K562 (cell line): ENCODE data around the gene HBQ1. TPM values are rescaled to one million over a fixed set of nuclear protein-coding genes. Genes with fewer than 3 reads are reported as not detected.

Source experiments
- ATAC-seq: fragments of 200-7000 bp; cut with Tn5 transposase; 3 replicates; pipeline ENCODE4 v1.9.1; 2020; ENCODE audit warnings: moderate library complexity
- BruUV-seq: library from RNA; stranded (reverse); fragments of 400-500 nt; replicated peaks from 2 replicates; lab custom pipeline; 2021; lab: Mats Ljungman, UMichigan
- CTCF ChIA-PET: fragments of 300-600 bp; formaldehyde crosslinking; extraction: SDS; loops from one replicate; lab custom pipeline; 2021; ENCODE audit warnings: low intra/inter-chr PET ratio; lab: Yijun Ruan, JAX
- POLR2A ChIA-PET: fragments of 300-600, 350-650 bp; sonication (Branson Sonifier 250); formaldehyde crosslinking; extraction: SDS; loops from one replicate; lab custom pipeline; 2021; ENCODE audit warnings: antibody characterized with exemption, inconsistent platforms; lab: Yijun Ruan, JAX
- DNase-seq, 4 experiments: peaks; one replicate each; pipeline versions ENCODE4 v3.0.0 to v3.0.0-alpha.2; 2011 to 2018; ENCODE audit warnings: low spot score in 3 of 4, mixed read lengths in 3 of 4; ENCODE audit errors: extremely low read depth in 1 of 4
- FAIRE-seq: peaks from 2 replicates; lab custom pipeline; 2011; peaks lifted over from hg19 to GRCh38; lab: Jason Lieb, UNC
- H2AFZ ChIP-seq: 2 replicates; pipeline ENCODE4 v1.6.0; 2011; ENCODE audit warnings: low read depth, low read length, control low read depth, inconsistent platforms
- H3K27ac ChIP-seq: fragments of 200-600 bp; 3 replicates; pipeline ENCODE4 v1.8.0; 2011; ENCODE audit warnings: low read depth, mild to moderate bottlenecking, control low read depth, inconsistent platforms, low read length, moderate library complexity, mixed read lengths; ENCODE audit errors: extremely low read depth
- H3K27me3 ChIP-seq, 2 experiments: fragments of 300-600 bp in 1 of 2; 2 replicates in 1 of 2; 3 replicates in 1 of 2; pipeline versions ENCODE4 v1.6.0 to v1.8.0; 2011; ENCODE audit warnings: inconsistent platforms in 2 of 2, low read length in 2 of 2, mild to moderate bottlenecking in 1 of 2, mixed read lengths in 1 of 2, moderate library complexity in 1 of 2; ENCODE audit not compliant: control insufficient read depth in 2 of 2, insufficient read depth in 2 of 2
- H3K36me3 ChIP-seq: fragments of 300-600 bp; 3 replicates; pipeline ENCODE4 v1.8.0; 2011; ENCODE audit warnings: mild to moderate bottlenecking, low read length, inconsistent platforms; ENCODE audit not compliant: control insufficient read depth, insufficient read depth
- H3K4me1 ChIP-seq, 2 experiments: fragments of 200-600 bp in 1 of 2; replicated peaks in 1 of 2; 2 replicates in 1 of 2; 3 replicates in 1 of 2; pipeline versions ENCODE4 v1.5.1 to v1.8.0; 2011; ENCODE audit warnings: inconsistent platforms in 2 of 2, low read length in 2 of 2, mild to moderate bottlenecking in 1 of 2, mixed read lengths in 1 of 2, moderate library complexity in 1 of 2; ENCODE audit not compliant: control insufficient read depth in 2 of 2, insufficient read depth in 2 of 2
- H3K4me2 ChIP-seq: 2 replicates; pipeline ENCODE4 v1.6.1; 2011; ENCODE audit warnings: low read length, control low read depth, inconsistent platforms, mixed read lengths; ENCODE audit not compliant: insufficient read depth
- H3K4me3 ChIP-seq: fragments of 200-600 bp; sonication (generic), shearing (Covaris generic); 2 replicates; pipeline ENCODE4 v1.5.1; 2016; ENCODE audit warnings: control low read depth, inconsistent platforms
- H3K79me2 ChIP-seq: fragments of 200-600 bp; 3 replicates; pipeline ENCODE4 v1.8.0; 2011; ENCODE audit warnings: low read length, inconsistent platforms; ENCODE audit not compliant: control insufficient read depth, insufficient read depth
- H3K9ac ChIP-seq, 2 experiments: 2 replicates each; pipeline versions ENCODE4 v1.6.0 to v1.6.1; 2011; ENCODE audit warnings: low read depth in 2 of 2, low read length in 2 of 2, control low read depth in 1 of 2, inconsistent platforms in 1 of 2, mild to moderate bottlenecking in 1 of 2, mixed read lengths in 1 of 2; ENCODE audit not compliant: insufficient read depth in 1 of 2
- H3K9me1 ChIP-seq: one replicate; pipeline ENCODE4 v1.6.0; 2011; ENCODE audit warnings: inconsistent platforms, mild to moderate bottlenecking, low read length, moderate library complexity; ENCODE audit not compliant: control insufficient read depth, insufficient read depth
- H3K9me3 ChIP-seq: replicated peaks from 2 replicates; pipeline ENCODE4 v1.5.1; 2011; ENCODE audit warnings: low read depth, low read length, inconsistent platforms; ENCODE audit not compliant: control insufficient read depth, insufficient read depth
- H4K20me1 ChIP-seq: replicated peaks from 2 replicates; pipeline ENCODE4 v1.6.1; 2011; ENCODE audit warnings: low read length, inconsistent platforms, mixed read lengths; ENCODE audit not compliant: control insufficient read depth, insufficient read depth
- BCL6 ChIP-seq: fragments of 250-450 bp; sonication (Bioruptor Pico); IDR thresholded peaks from 2 replicates; pipeline ENCODE4 v1.4.0; 2020
- CBFA2T2 ChIP-seq: fragments of 450-650 bp; conservative IDR thresholded peaks from 2 replicates; pipeline ENCODE4 v1.6.1; 2017; ENCODE audit warnings: mild to moderate bottlenecking
- E2F1 ChIP-seq: sonication (generic); formaldehyde crosslinking; IDR thresholded peaks from 2 replicates; pipeline ENCODE4 v1.8.1; 2023; ENCODE audit warnings: mild to moderate bottlenecking, missing genetic modification reagents, moderate library complexity
- E2F5 ChIP-seq: sonication (generic); formaldehyde crosslinking; IDR thresholded peaks from 2 replicates; pipeline ENCODE4 v1.8.0; 2022; ENCODE audit warnings: mild to moderate bottlenecking, missing genetic modification reagents
- ESRRB ChIP-seq: fragments of 250-450 bp; sonication (Bioruptor Pico); IDR thresholded peaks from 2 replicates; pipeline ENCODE4 v1.5.0; 2020; ENCODE audit warnings: mild to moderate bottlenecking, moderate library complexity, borderline replicate concordance
- EWSR1 ChIP-seq: fragments of 450-650 bp; IDR thresholded peaks from 2 replicates; pipeline ENCODE4 v1.6.1; 2018; ENCODE audit warnings: borderline replicate concordance, mild to moderate bottlenecking, low read depth, moderate library complexity; ENCODE audit not compliant: partially characterized antibody
- FOXA3 ChIP-seq, 2 experiments: fragments of 450-650 bp in 1 of 2; sonication (generic) in 1 of 2; formaldehyde crosslinking; IDR thresholded peaks in 1 of 2; conservative IDR thresholded peaks in 1 of 2; 2 replicates each; pipeline versions ENCODE4 v1.4.0 to v1.8.0; 2020 to 2022; ENCODE audit warnings: mild to moderate bottlenecking in 2 of 2, missing genetic modification reagents in 1 of 2
- HMG20A ChIP-seq: fragments of 450-650 bp; formaldehyde crosslinking; conservative IDR thresholded peaks from 2 replicates; pipeline ENCODE4 v1.4.0; 2020; ENCODE audit warnings: mild to moderate bottlenecking, mixed read lengths
- MAZ ChIP-seq, 2 experiments: fragments of 450-650 bp in 1 of 2; sonication (generic) in 1 of 2; formaldehyde crosslinking; IDR thresholded peaks in 1 of 2; conservative IDR thresholded peaks in 1 of 2; 2 replicates each; pipeline versions ENCODE4 v1.4.0 to v1.5.0; 2020; ENCODE audit warnings: mild to moderate bottlenecking in 1 of 2, missing genetic modification reagents in 1 of 2
- NELFE ChIP-seq: IDR thresholded peaks from 2 replicates; pipeline ENCODE4 v1.6.1; 2011; ENCODE audit warnings: mild to moderate bottlenecking; ENCODE audit not compliant: insufficient read depth, insufficient read length
- TEAD2 ChIP-seq: fragments of 450-650 bp; IDR thresholded peaks from 2 replicates; pipeline ENCODE4 v1.6.1; 2016; ENCODE audit warnings: missing genetic modification characterization, control low read depth, missing compliant biosample characterization
- TSC22D4 ChIP-seq: fragments of 450-650 bp; IDR thresholded peaks from 2 replicates; pipeline ENCODE4 v1.6.1; 2016; ENCODE audit warnings: missing genetic modification characterization, missing biosample characterization, control low read depth
- XRCC3 ChIP-seq: fragments of 450-650 bp; IDR thresholded peaks from 2 replicates; pipeline ENCODE4 v1.6.1; 2017; ENCODE audit warnings: mild to moderate bottlenecking, moderate library complexity
- XRCC4 ChIP-seq: IDR thresholded peaks from one replicate; pipeline ENCODE4 v1.6.1; 2011; ENCODE audit not compliant: insufficient read depth, insufficient read length; ENCODE audit errors: extremely low read depth
- ZBTB17 ChIP-seq: fragments of 450-650 bp; formaldehyde crosslinking; IDR thresholded peaks from 2 replicates; pipeline ENCODE4 v1.4.0; 2020; ENCODE audit warnings: mild to moderate bottlenecking
- ZBTB7A ChIP-seq: IDR thresholded peaks from 2 replicates; pipeline ENCODE4 v1.6.1; 2011; ENCODE audit warnings: low read depth, mild to moderate bottlenecking, low read length, moderate library complexity, borderline replicate concordance; ENCODE audit not compliant: control insufficient read depth
- ZFP91 ChIP-seq: sonication (generic); formaldehyde crosslinking; IDR thresholded peaks from 2 replicates; pipeline ENCODE4 v1.8.0; 2022; ENCODE audit warnings: mild to moderate bottlenecking, missing genetic modification reagents
- WGBS: fragments of 100-300 bp; shearing (Covaris generic); methylation state at CpG from one replicate; pipeline ENCODE4 v1.1.6; 2016; ENCODE audit warnings: low coverage, mixed read lengths; ENCODE audit not compliant: insufficient coverage; ENCODE audit errors: missing lambda C conversion rate; 5-methylcytosine and 5-hydroxymethylcytosine counted together
- in situ Hi-C: fragments of 300-500 bp; cut with MboI; formaldehyde crosslinking; loops from 4 replicates; pipeline ENCODE4 v1.15.0; 2018; ENCODE audit warnings: inconsistent platforms, mixed read lengths
- intact Hi-C: fragments of 100-400 bp; cut with micrococcal nuclease; formaldehyde crosslinking; loops from 2 replicates; pipeline ENCODE4 v1.14.2; 2022
- polyA plus RNA-seq, 8 experiments: library from polyadenylated mRNA; depleted of rRNA in 4 of 8; stranded (reverse) in 5 of 8; unstranded in 3 of 8; fragments of >200 nt; fragmentation: Nextera tagmentation in 2 of 8; fragmentation: Illumina TruSeq in 1 of 8; extraction: Ambion mirVana in 2 of 8; extraction: Trizol in 1 of 8; gene quantifications; 2 replicates each; pipeline versions ENCODE4 v1.2.1 to v1.2.3, GENCODE V29; 2011 to 2014; ENCODE audit warnings: inconsistent platforms in 1 of 8, missing spikeins in 1 of 8
- total RNA-seq, 7 experiments: library from RNA; depleted of rRNA in 6 of 7; stranded (reverse); fragments of >200 nt in 6 of 7; fragmentation: Illumina TruSeq in 2 of 7; extraction: Trizol in 2 of 7; gene quantifications; 2 replicates each; pipeline versions ENCODE4 v1.2.1 to v1.2.3, GENCODE V29; 2011 to 2021; ENCODE audit warnings: low replicate concordance in 1 of 7

Gene HBQ1
- total and polyA plus RNA-seq, 9 of the 15 experiments (the other 6 are each of a cell fraction or from before 2014, with no cell fraction given) = 2.3 to 190 (median 19.8) TPM

GRCh38 chr16:144797-145252 lies 35.4 kb upstream of the HBQ1 start (continued):
- TF ChIP-seq HMG20A (CRISPR knock-in tag) (no peak), ZFP91 (CRISPR knock-in tag) (peak; percentile 45; the same call in 1 of the 2 replicates), CBFA2T2 (peak; percentile 74)

DNA sequence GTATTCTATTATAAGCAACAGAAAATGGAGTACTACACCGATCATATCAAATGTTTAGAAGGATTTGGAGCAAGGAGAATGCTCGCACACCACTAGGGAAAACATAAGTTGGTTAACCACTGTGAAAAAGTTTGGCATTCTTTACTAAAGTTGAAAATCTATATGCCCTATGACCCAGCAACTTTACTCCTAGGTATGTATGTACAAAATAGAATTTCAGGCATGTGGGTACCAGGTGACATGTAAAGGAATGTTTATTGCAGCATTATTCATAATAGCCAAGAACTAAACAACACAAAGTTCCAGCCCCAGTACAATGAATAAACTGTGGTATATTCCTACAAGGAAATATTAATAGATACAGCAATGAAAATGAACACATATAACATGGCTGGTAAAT lies 33.6 kb upstream of the HBQ1 start:
- peaks cover 49 to 52% of the 10 kb centered on the region in 2 experiments for H3K4me1 ChIP-seq
- DNase-seq (no peak), ATAC-seq (no peak), FAIRE-seq (no peak)
- no peak overlapping the region for H3K27ac ChIP-seq
- WGBS = 86% methylated on average over 2 of the region's 2 CpGs
- H3K9me3 ChIP-seq = no peaks in the 10 kb centered on the region
- H4K20me1 ChIP-seq = no peaks in the 10 kb centered on the region
- H3K27me3 ChIP-seq = no peaks in the 10 kb centered on the region
- no peaks in the 10 kb centered on the region for H3K9me1 ChIP-seq
- H3K4me2 ChIP-seq = no peak overlapping the region
- CTCF ChIA-PET = no interaction called here
- in situ Hi-C loops (no loop called here), intact Hi-C loops (no loop called here)
- no peaks in the 10 kb centered on the region for H3K79me2 ChIP-seq
- BruUV-seq = no TSS peak
- no peak overlapping the region for H3K9ac ChIP-seq
- TF ChIP-seq TEAD2 (tag) (no peak), MAZ (CRISPR knock-in tag; conservative IDR thresholded peaks at IDR 0.05 in 1 of 2, IDR thresholded peaks at IDR 0.05 in 1 of 2) (no peak), ESRRB (CRISPR knock-in tag) (no peak), TSC22D4 (tag) (no peak), ZBTB17 (no peak), ZBTB7A (no peak), FOXA3 (CRISPR knock-in tag; conservative IDR thresholded peaks at IDR 0.05 in 1 of 2, IDR thresholded peaks at IDR 0.05 in 1 of 2) (no peak), XRCC3 (no peak), E2F5 (CRISPR knock-in tag) (no peak), E2F1 (CRISPR knock-in tag) (no peak), XRCC4 (no peak), NELFE (no peak), EWSR1 (no peak), BCL6 (CRISPR knock-in tag) (no peak)
- no peak overlapping the region for H2AFZ ChIP-seq
- no peak overlapping the region for H3K4me3 ChIP-seq
- H3K36me3 ChIP-seq = no peaks in the 10 kb centered on the region
- POLR2A ChIA-PET = no interaction called here
